NCI-H1048 (cell line): ENCODE measurements around the gene NIPSNAP3A.

ENCODE experiments used
- DNase-seq: peaks from one replicate; lab custom pipeline; 2025; lab: John Stamatoyannopoulos, UW

Gene NIPSNAP3A

DNA sequence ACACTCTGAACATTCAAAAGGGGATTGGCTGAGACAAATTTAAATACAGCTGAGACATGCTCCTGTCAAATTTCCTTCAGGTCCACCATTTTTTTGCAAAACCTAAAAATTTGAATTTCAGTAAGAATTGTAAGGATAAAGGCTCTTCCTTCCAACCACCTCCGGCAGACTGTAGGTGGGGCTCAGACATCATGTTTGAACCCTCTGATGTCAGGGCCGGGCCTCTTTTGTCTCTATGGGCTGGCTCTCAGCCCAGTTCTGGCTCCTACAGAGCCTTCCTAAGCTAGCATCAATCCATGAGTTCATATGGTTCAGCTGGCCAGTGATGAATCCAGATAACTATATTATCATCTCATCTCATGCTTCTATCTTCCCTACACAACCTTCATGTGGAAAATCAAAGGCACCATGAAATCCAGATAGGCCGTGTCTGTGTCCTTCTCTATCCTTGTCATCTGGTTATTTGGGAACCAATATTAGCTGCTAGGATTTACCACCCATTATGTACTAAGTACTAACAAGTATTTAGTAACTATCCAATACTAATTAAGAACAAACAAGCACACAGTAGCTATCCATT is 60.6 kb downstream of the NIPSNAP3A start:
- DNase-seq: no peak
